Neutrophil (primary cell): ENCODE measurements around the gene HEPACAM2.

Experiments
- H3K27ac ChIP-seq: fragments of 200-600 bp; sonication (generic); 2 replicates; pipeline ENCODE4 v1.5.1; 2016; ENCODE audit warnings: mild to moderate bottlenecking, moderate library complexity
- H3K27me3 ChIP-seq: fragments of 200-600 bp; sonication (generic); 2 replicates; pipeline ENCODE4 v1.6.0; 2016; ENCODE audit warnings: mild to moderate bottlenecking
- H3K36me3 ChIP-seq: fragments of 200-600 bp; sonication (generic); 2 replicates; pipeline ENCODE4 v1.5.1; 2017
- H3K4me1 ChIP-seq, 2 experiments: fragments of 200-600 bp in 1 of 2; sonication (generic) in 1 of 2; 1 replicate in 1 of 2; 2 replicates in 1 of 2; pipeline versions ENCODE4 v1.5.1 to v1.6.1; 2013 to 2016; ENCODE audit warnings: low read depth in 1 of 2, low read length in 1 of 2, mild to moderate bottlenecking in 1 of 2, moderate library complexity in 1 of 2; ENCODE audit not compliant: control insufficient read depth in 1 of 2, insufficient read depth in 1 of 2
- H3K4me3 ChIP-seq, 2 experiments: fragments of 200-600 bp in 1 of 2; sonication (generic) in 1 of 2; 1 replicate in 1 of 2; 2 replicates in 1 of 2; pipeline ENCODE4 v1.5.1; 2013 to 2016; ENCODE audit warnings: low read depth in 1 of 2, low read length in 1 of 2, mild to moderate bottlenecking in 1 of 2, moderate library complexity in 1 of 2
- H3K9me3 ChIP-seq: fragments of 200-600 bp; sonication (generic); 2 replicates; pipeline ENCODE4 v1.5.1; 2016
- CTCF ChIP-seq: fragments of 200-600 bp; sonication (generic); IDR thresholded peaks from 2 replicates; pipeline ENCODE4 v1.5.1; 2016; ENCODE audit warnings: antibody characterized with exemption

The HEPACAM2 gene

GRCh38 chr7:93203496-93203895 lies 22.8 kb downstream of the HEPACAM2 start:
- no peak overlapping the region for H3K27ac ChIP-seq
- no peaks in the 10 kb centered on the region for H3K9me3 ChIP-seq
- no peaks in the 10 kb centered on the region for H3K36me3 ChIP-seq
- no peak overlapping the region for H3K4me3 ChIP-seq
- H3K4me1 ChIP-seq, result no peaks in the 10 kb centered on the region
- TF ChIP-seq CTCF, result no peak
- H3K27me3 ChIP-seq, result no peaks in the 10 kb centered on the region

- TF ChIP-seq CTCF, result no peak
Measured at GRCh38 chr7:93202594-93203250, 23.5 kb downstream of the HEPACAM2 start.

GRCh38 chr7:93198472-93198871 lies 27.8 kb downstream of the HEPACAM2 start:
- no peaks in the 10 kb centered on the region for H3K4me1 ChIP-seq
- H3K4me3 ChIP-seq, result no peak overlapping the region
- H3K36me3 ChIP-seq, result no peaks in the 10 kb centered on the region
- H3K27me3 ChIP-seq, result no peaks in the 10 kb centered on the region
- H3K9me3 ChIP-seq, result no peaks in the 10 kb centered on the region
- H3K27ac ChIP-seq, result no peak overlapping the region
- TF ChIP-seq CTCF, result no peak

More at GRCh38 chr7:93202594-93203250, 23.5 kb downstream of the HEPACAM2 start:
- Histone ChIP-seq H3K27me3 (no peaks in the 10 kb centered on the region), H3K27ac (no peak overlapping the region), H3K4me3 (no peak overlapping the region), H3K9me3 (no peaks in the 10 kb centered on the region), H3K36me3 (no peaks in the 10 kb centered on the region), H3K4me1 (no peaks in the 10 kb centered on the region)

- Histone ChIP-seq H3K36me3 (no peaks in the 10 kb centered on the region), H3K4me3 (no peak overlapping the region), H3K27ac (no peak overlapping the region), H3K27me3 (peaks cover 9% of the 10 kb centered on the region), H3K4me1 (no peaks in the 10 kb centered on the region), H3K9me3 (no peaks in the 10 kb centered on the region)
- TF ChIP-seq CTCF, result no peak
Measured at GRCh38 chr7:93196336-93196735, 29.9 kb downstream of the HEPACAM2 start.

- no peak for TF ChIP-seq CTCF
- Histone ChIP-seq H3K4me3 (no peak overlapping the region), H3K9me3 (no peaks in the 10 kb centered on the region), H3K36me3 (no peaks in the 10 kb centered on the region), H3K27me3 (peaks cover 26% of the 10 kb centered on the region), H3K27ac (no peak overlapping the region), H3K4me1 (no peaks in the 10 kb centered on the region)
Measured at GRCh38 chr7:93194386-93194785, 31.9 kb downstream of the HEPACAM2 start.
